Spleen (tissue), 11 donors: ENCODE data around the gene CD93. TPM values are rescaled to one million over a fixed set of nuclear protein-coding genes. Genes with fewer than 3 reads are reported as not detected.

Experiments used
- DNase-seq: peaks from one replicate; pipeline ENCODE4 v3.0.0-alpha.2; 2020
- H3K27ac ChIP-seq, 8 donors: fragments of 200-600 bp; sonication (generic) in 7 of 8; 1 replicate in 4 of 8; 2 replicates in 4 of 8; pipeline versions ENCODE4 v1.5.0 to v1.8.0; 2016 to 2021; ENCODE audit warnings: inconsistent platforms in 4 of 8, mild to moderate bottlenecking in 4 of 8, moderate library complexity in 1 of 8
- H3K27me3 ChIP-seq, 7 donors: fragments of 200-600 bp; sonication (generic) in 6 of 7; replicated peaks in 1 of 7; 1 replicate in 4 of 7; 2 replicates in 3 of 7; pipeline versions ENCODE4 v1.5.0 to v1.8.0; 2016 to 2021; ENCODE audit warnings: inconsistent platforms in 3 of 7, mild to moderate bottlenecking in 1 of 7
- H3K36me3 ChIP-seq, 6 donors: fragments of 200-600 bp; sonication (generic) in 5 of 6; 1 replicate in 4 of 6; 2 replicates in 2 of 6; pipeline versions ENCODE4 v1.5.0 to v1.8.0; 2016 to 2021; ENCODE audit warnings: inconsistent platforms in 2 of 6
- H3K4me1 ChIP-seq, 6 donors: fragments of 200-600 bp; sonication (generic) in 5 of 6; 1 replicate in 3 of 6; 2 replicates in 3 of 6; pipeline versions ENCODE4 v1.5.0 to v1.8.0; 2016 to 2021; ENCODE audit warnings: inconsistent platforms in 3 of 6
- H3K4me3 ChIP-seq, 8 donors: fragments of 200-600 bp; sonication (generic) in 7 of 8; 1 replicate in 4 of 8; 2 replicates in 4 of 8; pipeline versions ENCODE4 v1.5.0 to v1.8.0; 2016 to 2021; ENCODE audit warnings: inconsistent platforms in 4 of 8, mild to moderate bottlenecking in 4 of 8, moderate library complexity in 2 of 8
- H3K9me3 ChIP-seq, 8 donors: fragments of 200-600 bp; sonication (generic) in 7 of 8; 1 replicate in 4 of 8; 2 replicates in 4 of 8; pipeline versions ENCODE4 v1.5.0 to v1.8.0; 2016 to 2021; ENCODE audit warnings: inconsistent platforms in 4 of 8
- CTCF ChIP-seq, 11 experiments: fragments of 200-600 bp in 7 of 11; fragments of 450-650 bp in 4 of 11; sonication (generic) in 4 of 11; IDR thresholded peaks in 8 of 11; conservative IDR thresholded peaks in 3 of 11; 1 replicate in 7 of 11; 2 replicates in 4 of 11; pipeline versions ENCODE4 v1.4.0 to v1.8.0; 2016 to 2021; ENCODE audit warnings: antibody characterized with exemption in 11 of 11, inconsistent platforms in 4 of 11, mild to moderate bottlenecking in 1 of 11
- POLR2A ChIP-seq, 3 donors: fragments of 450-650 bp; IDR thresholded peaks; one replicate each; pipeline ENCODE4 v1.5.1; 2017; ENCODE audit warnings: antibody characterized with exemption in 3 of 3, mild to moderate bottlenecking in 1 of 3
- POLR2AphosphoS5 ChIP-seq, 3 donors: sonication (generic); formaldehyde crosslinking; IDR thresholded peaks; one replicate each; pipeline ENCODE4 v1.5.1; 2017; ENCODE audit warnings: antibody characterized with exemption in 3 of 3
- WGBS, 5 donors: extraction: QIAGEN DNeasy Blood & Tissue Kit in 3 of 5; methylation state at CpG; one replicate each; pipeline versions ENCODE4 v1.1.5 to v1.1.7; 2013 to 2018; 5-methylcytosine and 5-hydroxymethylcytosine counted together
- intact Hi-C: fragments of 100-400 bp; cut with DNase I; formaldehyde crosslinking; loops from one replicate; pipeline ENCODE4 v1.15.0; 2023; ENCODE audit warnings: low total_unique reads
- polyA plus RNA-seq, 3 donors: library from polyadenylated mRNA; stranded (reverse); fragments of 200-250 nt; gene quantifications; one replicate each; pipeline ENCODE4 v1.2.1, GENCODE V29; 2013
- total RNA-seq, 7 donors: library from RNA; depleted of rRNA in 3 of 7; stranded (reverse); fragments of >200 nt in 3 of 7; fragmentation: NEBNext Ultra II Directional in 4 of 7; extraction: Animal tissue kit (Norgen Biotek cat#: 25700) in 4 of 7; gene quantifications; one replicate each; pipeline versions ENCODE4 v1.1.0 to v1.2.1, GENCODE V29; 2016 to 2021
- donor health status: healthy with polysubstance abuse.
- donor health status: DM: no; HTN: no; CAD: no; lungs with moderate emphysema.
- donor health status: DM: no; HTN: no; CAD: no.
- donor health status: Bipolar disorder and iron deficiency.
- donor health status: healthy.
- donor health status: DM: no; HTN: no; CAD: no.
- donor health status: DM: yes; HTN: yes; CAD: no.

Gene CD93
- total and polyA plus RNA-seq, 10 donors: 4.1 to 103 (median 62.5) TPM

- Histone ChIP-seq H3K27me3 (no peaks in the 10 kb centered on the region), H3K27ac (no peak overlapping the region), H3K36me3 (peaks cover 0 to 10% (median 0%) of the 10 kb centered on the region in 6 donors), H3K4me1 (no peaks in the 10 kb centered on the region), H3K9me3 (no peaks in the 10 kb centered on the region), H3K4me3 (no peak overlapping the region)
- WGBS, 5 donors: 84 to 94% (median 92%) methylated on average over 4 of the region's 4 CpGs
- DNase-seq: no peak
- no peak for TF ChIP-seq CTCF (IDR thresholded peaks at IDR 0.05 in 8 of 11, conservative IDR thresholded peaks at IDR 0.05 in 3 of 11)
- TF ChIP-seq POLR2AphosphoS5 (IDR thresholded peaks at IDR 0.05): no peak
- no peak for TF ChIP-seq POLR2A (IDR thresholded peaks at IDR 0.05)
- intact Hi-C loops: no loop called here
Measured at GRCh38 chr20:23071996-23072395, 14.1 kb downstream of the CD93 start.

GRCh38 chr20:23071398-23071797 is 14.7 kb downstream of the CD93 start:
- WGBS, 5 donors: 62 to 99% (median 80%) methylated on average over 3 of the region's 3 CpGs
- no peaks in the 10 kb centered on the region for H3K4me1 ChIP-seq
- no peak overlapping the region for H3K27ac ChIP-seq
- H3K36me3 ChIP-seq: peaks cover 0 to 10% (median 0%) of the 10 kb centered on the region in 6 donors
- intact Hi-C loops: no loop called here
- no peak for TF ChIP-seq CTCF (IDR thresholded peaks at IDR 0.05 in 8 of 11, conservative IDR thresholded peaks at IDR 0.05 in 3 of 11)
- TF ChIP-seq POLR2AphosphoS5 (IDR thresholded peaks at IDR 0.05): no peak
- no peak for TF ChIP-seq POLR2A (IDR thresholded peaks at IDR 0.05)
- H3K4me3 ChIP-seq: no peak overlapping the region
- DNase-seq: no peak
- no peaks in the 10 kb centered on the region for H3K9me3 ChIP-seq
- no peaks in the 10 kb centered on the region for H3K27me3 ChIP-seq

- 80 to 91% (median 83%) methylated on average over 2 of the region's 2 CpGs for WGBS, 5 donors
- no peak overlapping the region for H3K4me3 ChIP-seq
Measured at GRCh38 chr20:23069108-23069507, 17.0 kb downstream of the CD93 start.

GRCh38 chr20:23068283-23068682 is 17.8 kb downstream of the CD93 start:
- Histone ChIP-seq H3K4me3 (no peak overlapping the region), H3K4me1 (no peaks in the 10 kb centered on the region), H3K9me3 (no peaks in the 10 kb centered on the region), H3K27me3 (no peaks in the 10 kb centered on the region), H3K36me3 (no peaks in the 10 kb centered on the region), H3K27ac (no peak overlapping the region)
- 76 to 93% (median 81%) methylated on average over 1 of the region's 1 CpG for WGBS, 5 donors
- intact Hi-C loops: no loop called here
- DNase-seq: no peak
- TF ChIP-seq CTCF (IDR thresholded peaks at IDR 0.05 in 8 of 11, conservative IDR thresholded peaks at IDR 0.05 in 3 of 11) (no peak), POLR2AphosphoS5 (IDR thresholded peaks at IDR 0.05) (no peak), POLR2A (IDR thresholded peaks at IDR 0.05) (no peak)

More at GRCh38 chr20:23069108-23069507, 17.0 kb downstream of the CD93 start:
- Histone ChIP-seq H3K9me3 (no peaks in the 10 kb centered on the region), H3K27me3 (no peaks in the 10 kb centered on the region), H3K4me1 (no peaks in the 10 kb centered on the region), H3K36me3 (no peaks in the 10 kb centered on the region), H3K27ac (no peak overlapping the region)
- TF ChIP-seq POLR2AphosphoS5 (IDR thresholded peaks at IDR 0.05): no peak
- TF ChIP-seq CTCF (IDR thresholded peaks at IDR 0.05 in 8 of 11, conservative IDR thresholded peaks at IDR 0.05 in 3 of 11): no peak
- no peak for TF ChIP-seq POLR2A (IDR thresholded peaks at IDR 0.05)
- no peak for DNase-seq
- intact Hi-C loops: no loop called here
